Measurements from ENCODE around the gene RNF7. TPM values are rescaled to one million over a fixed set of nuclear protein-coding genes. Genes with fewer than 3 reads are reported as not detected.
"Not testable (repeated sequence)": the region's sequence is repeated elsewhere in the genome, so short reads cannot be mapped to it uniquely, and the experiment has no call there.

Gene RNF7
- total RNA-seq, 4 donors from 2014 or later, result 67.9 to 89.8 (median 77.4) TPM

- ATAC-seq (ENCODE audit: low FRiP score) (no peak), DNase-seq (ENCODE audit: low spot score) (no peak)
- TF ChIP-seq CTCF (IDR thresholded peaks at IDR 0.05), result no peak
Measured at GRCh38 chr3:141746962-141747361, 8.9 kb downstream of the RNF7 start.

GRCh38 chr3:141753399-141753798, 15.3 kb downstream of the RNF7 start:
- TF ChIP-seq CTCF (IDR thresholded peaks at IDR 0.05), result no peak
- ATAC-seq (ENCODE audit: low FRiP score), result no peak
- no peak for DNase-seq (ENCODE audit: low spot score)

GRCh38 chr3:141754032-141754431, 15.9 kb downstream of the RNF7 start:
- DNase-seq (ENCODE audit: low spot score) (no peak), ATAC-seq (ENCODE audit: low FRiP score) (no peak)
- no peak for TF ChIP-seq CTCF (IDR thresholded peaks at IDR 0.05)

- ATAC-seq (ENCODE audit: low FRiP score); DNase-seq (ENCODE audit: low spot score): not testable (repeated sequence)
Measured at GRCh38 chr3:141762552-141762951, 24.5 kb downstream of the RNF7 start.

- ATAC-seq (ENCODE audit: low FRiP score) (no peak), DNase-seq (ENCODE audit: low spot score) (no peak)
- no peak for TF ChIP-seq CTCF (IDR thresholded peaks at IDR 0.05)
Measured at GRCh38 chr3:141763088-141763750, 25.1 kb downstream of the RNF7 start, which contains the start of gene GRK7. GRK7 (plus strand) TSS chr3:141763408; CDS start chr3:141778285, 14,877 bp downstream.

- no peak for TF ChIP-seq CTCF (IDR thresholded peaks at IDR 0.05)
- ATAC-seq (ENCODE audit: low FRiP score) (no peak), DNase-seq (ENCODE audit: low spot score) (no peak)
Measured at GRCh38 chr3:141764045-141764444, 25.9 kb downstream of the RNF7 start.

- no peak for TF ChIP-seq CTCF (IDR thresholded peaks at IDR 0.05)
- ATAC-seq (ENCODE audit: low FRiP score) (no peak), DNase-seq (ENCODE audit: low spot score) (no peak)
Measured at GRCh38 chr3:141764465-141764864, 26.4 kb downstream of the RNF7 start.

All from omental fat pad (tissue), 4 donors.